NB4 (cell line): ENCODE measurements around the gene ANKDD1A.
A peak's percentile ranks its signal among the peaks of the same experiment; 100 is the strongest.

Source experiments
- DNase-seq: peaks from one replicate; pipeline ENCODE4 v3.0.0; 2010; ENCODE audit warnings: low read depth
- H3K4me3 ChIP-seq: one replicate; pipeline ENCODE4 v1.5.1; 2011; ENCODE audit warnings: mild to moderate bottlenecking, low read depth, low read length, moderate library complexity
- CTCF ChIP-seq: IDR thresholded peaks from one replicate; pipeline ENCODE4 v1.5.1; 2012; ENCODE audit warnings: low read depth, low read length
- MAX ChIP-seq: IDR thresholded peaks from 2 replicates; pipeline ENCODE4 v1.6.1; 2011; ENCODE audit warnings: low read depth, low read length
- MYC ChIP-seq: IDR thresholded peaks from 2 replicates; pipeline ENCODE4 v1.6.1; 2011; ENCODE audit warnings: low read depth, low read length
- POLR2A ChIP-seq: IDR thresholded peaks from 2 replicates; pipeline ENCODE4 v1.6.1; 2011; ENCODE audit warnings: mild to moderate bottlenecking; ENCODE audit not compliant: insufficient read length; ENCODE audit errors: extremely low read depth

Gene ANKDD1A

GRCh38 chr15:64912379-64913325, 950 bp downstream of the ANKDD1A start:
- TF ChIP-seq POLR2A (no peak), CTCF (no peak), MAX (no peak), MYC (no peak)
- no peak for DNase-seq
- H3K4me3 ChIP-seq, result no peak overlapping the region

- peak; percentile 15 for DNase-seq
- no peak overlapping the region for H3K4me3 ChIP-seq
- TF ChIP-seq MYC (no peak), POLR2A (no peak)
These were observed 4.0 kb downstream of the ANKDD1A start for GRCh38 chr15:64915518-64916227.

GRCh38 chr15:64916365-64916764, 4.7 kb downstream of the ANKDD1A start:
- DNase-seq, result no peak
- no peak overlapping the region for H3K4me3 ChIP-seq
- TF ChIP-seq MYC (no peak), CTCF (no peak), MAX (no peak), POLR2A (no peak)

- DNase-seq, result no peak
- no peak for TF ChIP-seq CTCF
- no peak for TF ChIP-seq MYC
- no peak for TF ChIP-seq MAX
- no peak for TF ChIP-seq POLR2A
- H3K4me3 ChIP-seq, result no peak overlapping the region
These were observed 5.5 kb downstream of the ANKDD1A start for GRCh38 chr15:64917211-64917610.

GRCh38 chr15:64919721-64920120, 8.0 kb downstream of the ANKDD1A start:
- no peak for DNase-seq
- no peak for TF ChIP-seq CTCF
- no peak for TF ChIP-seq MAX
- no peak for TF ChIP-seq MYC
- TF ChIP-seq POLR2A, result no peak

GRCh38 chr15:64921711-64922110, 10.0 kb downstream of the ANKDD1A start:
- TF ChIP-seq POLR2A (no peak), MAX (no peak), CTCF (no peak), MYC (no peak)
- H3K4me3 ChIP-seq, result no peak overlapping the region
- DNase-seq, result no peak

More at GRCh38 chr15:64919721-64920120, 8.0 kb downstream of the ANKDD1A start:
- H3K4me3 ChIP-seq, result no peak overlapping the region
